HFFc6 (cell line): Measurements from ENCODE around the gene ZNF175. TPM values are rescaled to one million over a fixed set of nuclear protein-coding genes. Genes with fewer than 3 reads are reported as not detected.

Experiments
- DNase-seq: peaks from one replicate; pipeline ENCODE4 v3.0.0-alpha.2; 2018
- H3K27ac Mint-ChIP-seq: 2 replicates; pipeline ENCODE4 v1.8.0; 2020; ENCODE audit warnings: mild to moderate bottlenecking, mixed read lengths
- H3K27me3 Mint-ChIP-seq: 2 replicates; pipeline ENCODE4 v1.8.0; 2021; ENCODE audit warnings: mild to moderate bottlenecking, moderate library complexity, mixed read lengths; ENCODE audit not compliant: insufficient read depth
- H3K36me3 Mint-ChIP-seq: 2 replicates; pipeline ENCODE4 v1.8.0; 2021; ENCODE audit warnings: low read depth, mixed read lengths
- H3K4me1 Mint-ChIP-seq: 2 replicates; pipeline ENCODE4 v1.8.0; 2020; ENCODE audit warnings: low read depth, mixed read lengths
- H3K4me3 Mint-ChIP-seq: 2 replicates; pipeline ENCODE4 v1.8.0; 2020; ENCODE audit warnings: mild to moderate bottlenecking, moderate library complexity, mixed read lengths
- H3K9me3 Mint-ChIP-seq: 2 replicates; pipeline ENCODE4 v1.8.0; 2020; ENCODE audit warnings: mild to moderate bottlenecking, mixed read lengths
- CTCF ChIP-seq: fragments of 200-600 bp; sonication (generic); IDR thresholded peaks from 2 replicates; pipeline ENCODE4 v1.5.0; 2021; ENCODE audit warnings: antibody characterized with exemption, mild to moderate bottlenecking
- total RNA-seq, 6 experiments: library from RNA; stranded (reverse); fragmentation: NEBNext Ultra II Directional; extraction: Animal tissue kit (Norgen Biotek cat#: 25700); gene quantifications; 2 replicates in 1 of 6; 3 replicates in 5 of 6; pipeline ENCODE4 v1.2.3, GENCODE V29; 2021

ZNF175 gene
- total RNA-seq, 6 experiments from 2014 or later: 19.6 to 29.5 (median 21.6) TPM

- H3K9me3 Mint-ChIP-seq: peaks cover 53% of the 10 kb centered on the region
- H3K4me3 Mint-ChIP-seq: no peak overlapping the region
Measured at GRCh38 chr19:51586103-51586728, 15.1 kb downstream of the ZNF175 start.

GRCh38 chr19:51586799-51587198 is 15.7 kb downstream of the ZNF175 start:
- no peak for DNase-seq
- H3K27ac Mint-ChIP-seq: no peak overlapping the region
- TF ChIP-seq CTCF: no peak
- peaks cover 87% of the 10 kb centered on the region for H3K36me3 Mint-ChIP-seq
- no peaks in the 10 kb centered on the region for H3K4me1 Mint-ChIP-seq
- no peak overlapping the region for H3K4me3 Mint-ChIP-seq
- H3K9me3 Mint-ChIP-seq: peaks cover 53% of the 10 kb centered on the region
- no peaks in the 10 kb centered on the region; the same call in 1 of the 2 replicates for H3K27me3 Mint-ChIP-seq

More at GRCh38 chr19:51586103-51586728, 15.1 kb downstream of the ZNF175 start:
- Mint-ChIP-seq H3K4me1 (no peaks in the 10 kb centered on the region), H3K36me3 (peaks cover 92% of the 10 kb centered on the region), H3K27ac (no peak overlapping the region), H3K27me3 (no peaks in the 10 kb centered on the region; the same call in 1 of the 2 replicates)
- no peak for DNase-seq
- no peak for TF ChIP-seq CTCF

GRCh38 chr19:51587264-51588191 is 16.4 kb downstream of the ZNF175 start:
- no peaks in the 10 kb centered on the region for H3K4me1 Mint-ChIP-seq
- H3K4me3 Mint-ChIP-seq: no peak overlapping the region
- no peaks in the 10 kb centered on the region; the same call in 1 of the 2 replicates for H3K27me3 Mint-ChIP-seq
- H3K36me3 Mint-ChIP-seq: peaks cover 80% of the 10 kb centered on the region
- no peak overlapping the region for H3K27ac Mint-ChIP-seq
- TF ChIP-seq CTCF: no peak
- H3K9me3 Mint-ChIP-seq: peaks cover 53% of the 10 kb centered on the region
- no peak for DNase-seq

GRCh38 chr19:51589511-51589910 is 18.4 kb downstream of the ZNF175 start:
- Mint-ChIP-seq H3K9me3 (peaks cover 40% of the 10 kb centered on the region), H3K27me3 (no peaks in the 10 kb centered on the region; the same call in 1 of the 2 replicates), H3K4me3 (no peak overlapping the region), H3K4me1 (peaks cover 12% of the 10 kb centered on the region), H3K36me3 (peaks cover 60% of the 10 kb centered on the region), H3K27ac (no peak overlapping the region)
- DNase-seq: no peak
- no peak for TF ChIP-seq CTCF

- no peak for DNase-seq
- no peak for TF ChIP-seq CTCF
- peaks cover 31% of the 10 kb centered on the region for H3K9me3 Mint-ChIP-seq
- no peak overlapping the region for H3K27ac Mint-ChIP-seq
- no peaks in the 10 kb centered on the region; the same call in 1 of the 2 replicates for H3K27me3 Mint-ChIP-seq
- peaks cover 51% of the 10 kb centered on the region for H3K36me3 Mint-ChIP-seq
- peaks cover 21% of the 10 kb centered on the region for H3K4me1 Mint-ChIP-seq
- H3K4me3 Mint-ChIP-seq: no peak overlapping the region
Measured at GRCh38 chr19:51590441-51590840, 19.4 kb downstream of the ZNF175 start.
